ENCODE data around the gene SHMT1.

The SHMT1 gene

DNA sequence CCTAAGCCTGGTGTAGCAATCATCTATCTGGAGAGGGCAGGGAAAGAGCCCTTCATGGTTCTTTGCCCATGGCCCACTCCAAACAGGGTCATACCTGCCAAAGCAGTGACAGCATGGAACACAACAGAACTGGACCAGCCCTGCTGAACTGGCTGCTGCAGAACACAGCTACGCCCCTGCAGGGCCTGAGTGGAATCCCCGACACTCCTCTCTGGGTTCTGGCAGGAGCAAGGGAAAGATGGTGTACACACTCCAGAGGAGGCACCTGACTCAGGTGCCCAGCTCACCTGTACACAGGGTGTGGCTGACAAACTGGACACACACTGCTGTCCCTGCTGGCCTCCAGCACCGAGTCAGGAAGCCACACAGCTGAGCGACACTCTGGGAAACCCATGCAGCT, 83.1 kb downstream of the SHMT1 start:
- no peak for DNase-seq (ENCODE audit: extremely low spot score)
- TF ChIP-seq ZNF384 (IDR thresholded peaks at IDR 0.05), result no peak
- TF ChIP-seq BHLHE40 (IDR thresholded peaks at IDR 0.05; ENCODE audit: borderline replicate concordance), result no peak
- TF ChIP-seq HDGF (IDR thresholded peaks at IDR 0.05; ENCODE audit: borderline replicate concordance), result no peak
- TF ChIP-seq SUZ12 (IDR thresholded peaks at IDR 0.05), result no peak
- TF ChIP-seq ARNT (IDR thresholded peaks at IDR 0.05), result no peak
- TF ChIP-seq CTBP1 (IDR thresholded peaks at IDR 0.05; ENCODE audit: borderline replicate concordance), result no peak
- TF ChIP-seq ELF4 (IDR thresholded peaks at IDR 0.05), result no peak
- POLR2A ChIA-PET, result interaction anchor here (2.0 kb wide), 1 partner anchor 12 kb away, joined by 6 read pairs; no protein-coding TSS in a partner anchor
- CTCF ChIA-PET, result no interaction called here

DNA sequence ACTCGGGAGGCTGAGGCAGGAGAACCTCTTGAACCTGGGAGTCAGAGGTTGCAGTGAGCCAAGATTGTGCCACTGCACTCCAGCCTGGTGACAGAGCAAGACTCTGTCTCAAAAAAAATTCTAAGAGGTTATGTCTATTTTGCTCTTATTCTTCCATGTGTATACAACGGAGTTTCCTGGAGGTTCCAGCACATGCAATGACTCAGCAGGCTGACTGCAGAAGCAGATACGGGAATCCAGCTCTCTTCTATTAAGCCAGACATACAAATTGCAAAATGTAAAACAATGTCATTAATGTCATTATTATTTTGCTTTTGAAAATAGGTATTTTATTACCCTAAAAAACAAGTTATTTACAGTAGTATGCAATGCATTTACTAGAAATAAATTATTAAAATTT, 84.5 kb downstream of the SHMT1 start:
- TF ChIP-seq TARDBP (IDR thresholded peaks at IDR 0.05) (no peak), ARNT (IDR thresholded peaks at IDR 0.05) (no peak), LEF1 (IDR thresholded peaks at IDR 0.05; ENCODE audit: borderline replicate concordance) (no peak), ZNF384 (IDR thresholded peaks at IDR 0.05) (no peak), HDGF (IDR thresholded peaks at IDR 0.05; ENCODE audit: borderline replicate concordance) (no peak), ELF4 (IDR thresholded peaks at IDR 0.05) (no peak)
- POLR2A ChIA-PET, result interaction anchor here (1.2 kb wide), 1 partner anchor 17 kb away, joined by 3 read pairs; no protein-coding TSS in a partner anchor
- CTCF ChIA-PET, result no interaction called here
- DNase-seq (ENCODE audit: extremely low spot score), result no peak

Measured in HEK293T (cell line).